HG02588 (cell line): ENCODE measurements around the gene PRUNE2.
"Not testable (repeated sequence)": the region's sequence is repeated elsewhere in the genome, so short reads cannot be mapped to it uniquely, and the experiment has no call there.

Experiments used
- ATAC-seq: cut with Tn5 transposase; IDR thresholded peaks from one replicate; pipeline ENCODE4 v1.9.1; 2021; ENCODE audit warnings: mild to moderate bottlenecking, moderate library complexity; ENCODE audit not compliant: unreplicated experiment

PRUNE2 gene

DNA sequence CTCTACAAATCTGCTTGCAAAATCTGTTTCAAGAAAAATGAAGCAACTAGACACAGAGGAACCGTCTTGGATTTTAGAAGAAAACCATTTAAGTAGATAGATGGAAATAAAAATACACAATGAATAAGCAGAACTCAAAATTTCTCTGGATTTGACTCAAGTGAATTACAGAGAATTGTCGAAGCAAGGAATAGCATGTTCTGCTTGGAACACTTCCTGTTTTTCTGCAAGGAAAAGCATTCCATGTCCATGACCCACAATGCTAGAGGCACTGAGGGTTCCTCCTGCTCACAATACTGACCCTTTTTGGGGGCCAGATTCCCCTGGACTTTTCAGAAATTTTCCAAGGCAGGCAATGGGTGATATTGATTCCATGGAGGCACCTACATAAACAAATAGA lies 29.8 kb downstream of the PRUNE2 start:
- no peak for ATAC-seq

DNA sequence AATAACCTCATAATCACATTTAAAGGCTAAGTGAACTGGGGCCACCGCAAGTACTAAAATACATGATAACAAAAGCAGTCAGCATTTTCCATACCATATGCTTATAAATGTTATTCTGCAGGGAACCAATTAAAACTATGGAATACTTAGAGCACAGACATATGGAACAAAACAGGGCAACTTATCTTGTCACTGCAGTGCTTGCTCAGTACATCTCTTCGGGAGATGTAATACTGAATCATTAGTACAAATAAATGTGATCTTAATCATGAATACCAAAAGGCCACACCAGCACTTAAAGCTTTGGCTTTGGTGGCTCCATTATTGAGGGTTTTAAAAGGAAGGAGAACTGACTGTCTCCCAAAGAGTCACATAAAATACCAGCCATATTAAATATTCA lies 32.1 kb downstream of the PRUNE2 start:
- no peak for ATAC-seq

DNA sequence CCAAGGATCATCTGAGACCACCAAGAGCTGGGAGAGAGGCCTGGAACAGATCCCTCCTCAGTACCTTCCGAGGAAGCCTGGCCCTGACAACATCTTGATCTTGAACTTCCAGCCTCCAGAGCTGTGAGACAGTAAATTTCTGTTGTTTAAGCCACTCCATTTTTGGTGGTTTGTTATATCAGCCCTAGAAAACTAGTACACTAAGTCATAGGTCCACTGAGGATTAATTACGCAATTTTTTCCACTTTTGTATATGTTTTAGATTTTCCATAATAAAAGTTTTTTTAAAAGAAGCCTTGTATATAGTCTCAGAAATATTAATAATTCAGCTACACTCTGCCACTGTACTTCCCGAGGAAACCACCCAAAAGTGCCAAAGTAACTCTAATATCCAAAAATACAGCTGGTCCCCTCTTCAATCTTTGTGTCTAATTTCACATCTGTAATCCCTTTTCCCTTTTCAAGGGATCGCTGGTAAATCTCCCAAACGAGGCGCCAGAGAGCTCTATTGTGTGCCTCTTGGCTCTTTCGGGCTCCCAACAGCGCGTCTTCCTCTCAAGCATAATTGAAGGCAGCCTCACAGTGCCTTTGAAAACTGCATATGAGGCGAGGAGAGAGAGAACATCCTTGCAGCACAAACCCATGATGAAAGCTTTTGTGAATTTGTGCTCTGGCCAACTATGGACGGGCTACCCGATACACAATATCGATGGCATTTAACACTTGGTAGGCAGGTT lies 32.7 kb downstream of the PRUNE2 start:
- no peak for ATAC-seq

DNA sequence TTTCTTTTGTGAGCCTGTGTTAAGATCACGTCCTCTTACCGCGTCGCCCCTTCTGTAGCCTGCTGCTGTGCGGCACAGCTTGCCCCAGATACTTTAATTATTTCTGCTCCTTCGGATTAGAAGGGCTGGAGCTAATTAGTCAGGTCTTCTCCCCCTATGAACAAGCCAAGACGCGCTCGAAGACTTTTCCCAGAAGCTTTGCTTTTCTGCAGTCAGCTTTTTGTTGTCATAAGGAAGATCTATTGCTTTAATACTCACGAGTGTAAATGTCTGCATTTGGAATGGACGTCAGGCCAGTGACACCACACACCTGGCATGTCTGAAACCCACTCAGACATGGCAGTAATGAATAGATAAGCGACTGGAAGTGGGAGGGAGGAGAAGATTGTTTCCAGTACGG lies 37.0 kb downstream of the PRUNE2 start:
- no peak for ATAC-seq

DNA sequence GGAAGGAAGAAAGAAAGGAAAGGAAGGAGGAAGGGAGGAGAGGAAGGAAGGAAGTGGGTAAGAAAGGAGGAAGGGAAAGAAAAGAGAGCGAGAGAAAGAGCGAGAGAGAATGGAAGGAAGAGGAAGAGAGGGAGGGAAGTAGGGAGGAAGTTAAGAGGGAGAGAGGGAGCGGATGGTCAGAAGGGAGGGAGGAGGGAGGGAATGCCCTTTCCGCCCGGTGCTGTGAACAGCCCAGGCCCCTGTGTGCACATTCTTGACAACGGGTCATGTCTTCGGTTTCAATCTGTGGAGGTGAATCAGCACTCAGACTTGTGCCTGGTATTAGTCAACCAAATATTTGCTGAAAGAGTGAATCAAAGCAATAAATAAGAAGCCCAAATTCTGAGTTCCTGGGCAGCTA lies 39.2 kb downstream of the PRUNE2 start:
- ATAC-seq = no peak

DNA sequence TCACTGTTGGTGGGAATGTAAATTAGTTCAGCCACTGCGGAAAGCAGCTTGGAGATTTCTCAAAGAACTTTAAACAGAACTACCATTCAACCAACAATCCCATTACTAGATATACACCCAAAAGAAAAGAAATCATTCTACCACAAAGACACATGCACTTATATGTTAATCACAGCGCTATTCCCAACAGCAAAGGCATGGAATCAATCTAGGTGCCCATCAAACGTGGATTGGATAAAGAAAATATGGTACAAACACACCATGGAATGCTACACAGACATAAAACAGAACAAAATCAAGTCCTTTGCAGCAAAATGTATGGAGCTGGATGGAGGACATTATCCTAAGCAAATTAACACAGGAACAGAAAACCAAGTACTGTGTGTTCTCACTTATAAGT lies 42.1 kb downstream of the PRUNE2 start:
- ATAC-seq = no peak

DNA sequence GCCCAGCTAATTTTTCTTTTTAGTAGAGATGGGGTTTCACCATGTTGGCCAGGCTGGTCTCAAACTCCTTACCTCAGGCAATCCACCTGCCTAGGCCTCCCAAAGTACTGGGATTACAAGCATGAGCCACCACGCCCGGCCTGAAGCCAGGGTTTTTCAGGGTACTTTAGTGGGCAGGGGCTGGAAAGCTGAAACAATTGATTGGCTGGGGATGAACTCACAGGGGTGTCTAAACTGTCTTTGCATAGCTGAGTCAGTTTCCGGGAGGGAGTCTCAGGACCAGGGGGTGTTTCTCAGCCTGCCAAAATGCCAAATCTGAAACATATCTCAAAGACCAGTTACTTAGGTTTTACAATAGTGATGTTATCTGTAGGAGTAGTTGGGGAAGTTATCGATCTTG lies 46.1 kb downstream of the PRUNE2 start:
- ATAC-seq = no peak

DNA sequence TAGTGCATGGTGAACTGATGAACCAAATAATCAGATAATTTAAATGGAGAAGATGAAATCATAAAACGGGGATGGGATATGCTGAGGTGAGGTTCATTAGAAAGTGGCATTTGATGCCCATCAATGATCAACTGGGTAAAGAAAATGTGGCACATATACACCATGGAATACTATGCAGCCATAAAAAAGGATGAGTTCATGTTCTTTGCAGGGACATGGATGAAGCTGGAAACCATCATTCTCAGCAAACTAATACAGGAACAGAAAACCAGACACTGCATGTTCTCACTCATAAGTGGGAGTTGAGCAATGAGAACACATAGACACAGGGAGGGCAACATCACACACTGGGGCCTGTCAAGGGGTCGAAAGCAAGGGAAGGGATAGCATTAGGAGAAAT lies 47.7 kb downstream of the PRUNE2 start:
- ATAC-seq = not testable (repeated sequence)

DNA sequence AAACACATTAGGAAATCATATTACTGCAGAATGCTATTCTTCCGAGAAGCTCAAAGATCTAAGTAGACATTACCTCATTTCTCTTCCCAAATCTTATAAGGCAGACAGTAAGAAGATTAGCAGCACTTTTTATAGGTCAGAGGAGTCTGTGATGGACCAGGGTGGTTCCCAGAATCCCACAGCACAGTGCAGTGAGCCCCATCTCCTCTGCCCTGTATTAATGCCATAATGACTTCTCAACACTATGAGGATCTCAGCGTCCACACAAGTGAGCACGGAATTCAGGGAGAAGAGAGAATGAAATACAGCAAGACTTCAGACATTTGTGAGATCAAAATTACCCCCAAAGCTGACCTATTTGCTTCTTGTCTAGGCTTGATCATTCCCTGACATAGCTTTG lies 49.9 kb downstream of the PRUNE2 start:
- no peak for ATAC-seq

DNA sequence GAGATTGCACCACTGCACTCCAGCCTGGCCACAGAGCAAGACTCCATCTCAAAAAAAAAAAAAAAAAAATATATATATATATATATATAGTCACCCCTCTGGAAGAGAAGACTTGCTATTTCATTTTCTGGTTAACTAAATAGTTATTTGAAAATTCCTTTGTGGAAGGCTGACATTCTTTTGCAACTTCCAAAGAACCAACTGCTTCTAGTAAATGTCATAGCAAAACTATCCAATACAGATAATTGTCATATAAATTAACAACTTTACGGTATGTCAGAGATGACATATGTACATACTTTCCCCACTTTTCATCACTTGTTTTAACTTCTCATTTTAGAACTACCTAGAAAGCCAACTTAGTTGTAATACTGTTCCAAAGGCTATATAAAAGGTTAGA lies 50.9 kb downstream of the PRUNE2 start:
- no peak for ATAC-seq

DNA sequence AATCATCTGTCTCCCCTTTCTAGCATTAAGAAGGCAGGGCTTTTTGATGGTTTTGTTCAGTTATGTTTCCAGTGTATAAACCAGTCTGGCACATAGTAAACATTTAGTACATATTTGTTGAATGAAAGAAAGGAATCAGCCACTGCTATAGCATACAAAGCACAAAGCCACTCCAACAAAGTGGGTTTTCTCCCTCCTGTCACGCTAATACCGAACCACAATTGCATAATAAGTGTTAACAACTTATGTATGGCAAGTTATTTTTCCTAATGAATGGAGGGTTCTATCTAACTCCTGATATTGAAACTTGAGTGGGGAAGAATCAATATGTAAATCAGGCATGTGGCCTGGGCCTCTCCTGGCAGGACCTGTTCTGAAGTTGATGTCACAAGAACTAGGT lies 53.9 kb downstream of the PRUNE2 start:
- no peak for ATAC-seq

DNA sequence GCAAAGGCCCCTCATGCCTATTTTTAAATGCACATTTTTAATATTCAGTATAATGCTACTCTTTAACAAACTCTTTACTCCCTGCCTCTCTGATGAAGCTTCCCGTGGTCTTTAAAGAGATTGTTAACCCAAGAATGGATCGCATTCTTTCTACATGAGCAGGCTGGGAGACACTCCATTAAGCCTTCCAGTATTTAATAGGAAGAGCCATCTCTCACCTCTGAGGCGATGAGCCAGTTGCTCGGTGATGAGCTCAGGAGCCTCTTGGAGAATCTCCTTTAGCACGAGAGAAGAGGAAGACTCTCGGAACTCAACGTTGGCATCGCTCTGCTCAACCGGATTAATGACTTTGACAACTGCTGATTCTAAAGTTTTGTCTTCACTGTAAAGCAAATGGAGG lies 59.6 kb downstream of the PRUNE2 start:
- ATAC-seq = no peak

DNA sequence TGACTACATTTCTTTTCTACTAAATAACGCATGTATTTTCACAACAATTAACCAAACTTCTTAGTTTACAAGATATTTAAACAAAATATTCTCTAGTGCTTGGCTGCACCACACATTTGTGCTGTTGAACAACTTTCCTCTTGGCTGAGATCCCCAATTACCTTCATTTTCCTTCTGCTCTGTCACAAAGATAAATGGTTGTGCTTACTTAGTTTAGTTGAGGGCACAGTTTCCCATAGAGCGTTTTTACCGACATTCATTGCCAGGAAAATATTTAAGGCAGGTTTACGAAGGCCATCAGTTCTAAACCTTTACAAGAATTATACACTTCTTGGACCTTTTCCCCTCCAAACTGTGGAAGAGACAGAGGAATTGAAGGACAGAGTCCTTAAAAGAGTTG lies 60.7 kb downstream of the PRUNE2 start:
- no peak for ATAC-seq

DNA sequence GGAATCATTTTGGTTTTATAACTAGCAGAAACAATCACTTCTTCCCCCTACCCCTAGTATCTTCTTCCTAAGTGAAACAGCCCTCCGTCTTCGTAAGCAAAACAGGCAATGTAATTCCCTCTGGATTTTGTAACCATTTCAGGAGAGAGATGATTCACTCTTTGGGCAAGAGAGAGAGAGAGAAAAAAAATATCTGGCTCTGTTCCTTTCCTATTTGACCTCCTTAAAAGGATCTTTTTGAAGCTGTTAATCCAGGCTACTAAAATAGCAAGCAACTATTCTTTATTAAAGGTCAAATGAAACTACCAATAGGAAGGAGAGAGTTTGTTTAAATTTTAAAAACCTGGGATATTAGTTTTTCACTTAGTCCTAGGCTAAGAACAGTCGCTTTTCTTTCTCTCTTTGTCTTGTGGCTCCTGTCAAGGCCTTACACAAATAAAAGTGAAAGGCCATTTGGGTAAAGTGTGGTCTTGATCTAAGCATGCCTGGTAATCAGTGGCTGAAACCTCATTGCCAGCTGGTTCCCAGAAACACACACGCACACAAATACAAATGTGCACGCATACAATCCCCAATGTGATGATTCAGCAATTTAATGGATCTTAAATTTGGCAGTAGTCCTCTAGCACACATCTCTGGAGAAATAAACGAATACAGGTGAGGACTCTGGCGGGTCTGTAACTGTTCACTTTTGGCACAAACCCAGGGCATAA lies 70.2 kb downstream of the PRUNE2 start:
- no peak for ATAC-seq

DNA sequence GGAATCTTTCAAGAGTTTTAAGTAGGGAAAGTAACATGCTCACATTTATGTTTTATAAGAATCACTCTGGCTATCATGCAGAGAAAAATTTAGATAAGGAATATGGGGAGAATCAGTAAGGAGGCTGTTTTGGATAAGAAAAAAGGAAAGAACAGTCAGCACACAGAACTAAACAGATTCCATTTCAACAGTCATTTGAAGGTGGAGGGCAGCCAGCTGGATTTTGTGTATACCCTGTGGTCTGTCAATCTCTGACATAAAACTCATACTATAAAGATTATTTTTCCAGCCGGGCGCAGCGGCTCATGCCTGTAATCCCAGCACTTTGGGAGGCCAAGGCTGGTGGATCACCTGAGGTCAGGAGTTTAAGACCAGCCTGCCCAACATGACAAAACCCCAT lies 77.5 kb downstream of the PRUNE2 start:
- no peak for ATAC-seq

DNA sequence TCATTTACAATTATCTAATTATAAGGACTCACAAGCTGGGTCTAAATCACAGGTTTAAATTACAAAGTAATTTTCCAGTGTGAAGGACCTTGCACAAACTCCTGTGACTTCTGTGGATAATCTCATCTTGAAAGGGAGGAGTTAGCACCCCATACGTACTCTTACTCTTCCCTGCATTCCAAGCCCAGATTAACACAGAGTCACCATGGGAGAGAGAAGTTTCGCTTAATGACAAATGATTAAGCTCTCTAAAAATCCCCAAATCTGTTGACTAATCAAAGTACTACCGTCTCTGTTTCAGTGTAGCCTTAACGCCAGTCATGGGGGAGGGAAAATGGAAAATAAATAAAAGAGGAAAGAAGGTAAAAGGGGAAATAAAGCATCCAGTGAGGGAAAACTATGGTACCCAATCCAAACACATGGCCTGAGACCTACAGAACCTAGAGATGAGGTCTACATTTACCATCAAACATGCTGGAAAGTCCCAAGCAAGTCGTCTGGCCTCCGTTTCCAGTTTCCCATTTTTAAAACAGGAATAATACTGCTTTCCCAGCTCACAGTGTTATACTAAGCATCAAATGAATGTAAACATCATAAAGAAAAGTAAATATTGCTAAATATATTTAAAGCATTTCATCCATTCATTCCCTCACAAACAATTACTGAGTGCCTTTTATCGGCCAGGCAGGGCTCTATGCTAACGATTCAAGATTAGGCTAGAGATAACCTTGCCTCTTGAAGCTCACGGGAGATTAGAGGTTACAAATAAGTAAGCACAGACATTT lies 78.4 kb downstream of the PRUNE2 start:
- ATAC-seq = no peak

DNA sequence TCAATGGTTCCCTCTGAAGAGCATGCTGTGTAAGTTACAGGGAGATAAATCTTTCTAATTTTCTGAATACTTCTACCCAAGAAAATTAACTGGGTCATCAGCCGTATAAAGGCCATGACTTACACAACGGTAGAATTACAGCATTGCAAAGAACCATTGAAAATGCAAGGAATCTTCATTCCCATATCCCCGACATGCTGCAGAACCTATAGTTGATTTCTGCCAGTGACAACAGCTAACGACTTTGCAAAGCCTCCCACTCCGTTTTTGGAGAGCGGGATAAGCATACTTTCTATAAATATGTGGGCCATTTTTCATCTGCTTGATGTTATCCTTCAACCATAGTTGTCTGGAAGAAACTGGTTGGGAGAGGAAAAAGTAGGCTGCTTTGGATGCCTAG lies 85.5 kb downstream of the PRUNE2 start:
- ATAC-seq = no peak

DNA sequence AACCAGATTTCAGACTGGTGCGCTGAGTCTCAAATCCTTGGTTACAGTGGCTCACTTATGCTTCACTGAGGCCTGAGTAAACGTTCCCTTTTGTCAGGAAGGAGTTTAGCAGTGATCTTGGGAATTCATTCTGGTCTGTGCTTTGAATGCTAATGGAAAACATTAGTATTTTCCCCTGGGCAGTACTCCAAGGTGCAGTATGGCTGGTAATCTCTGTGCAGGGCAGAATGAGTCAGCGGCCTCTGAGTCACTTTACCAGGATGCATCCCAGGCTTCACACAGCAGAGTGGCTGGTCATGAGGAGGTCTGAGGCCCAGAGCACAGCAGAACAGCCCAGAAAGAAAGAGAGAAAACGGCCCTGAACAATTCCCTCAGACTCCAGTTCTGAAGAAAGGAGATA lies 87.6 kb downstream of the PRUNE2 start:
- no peak for ATAC-seq

DNA sequence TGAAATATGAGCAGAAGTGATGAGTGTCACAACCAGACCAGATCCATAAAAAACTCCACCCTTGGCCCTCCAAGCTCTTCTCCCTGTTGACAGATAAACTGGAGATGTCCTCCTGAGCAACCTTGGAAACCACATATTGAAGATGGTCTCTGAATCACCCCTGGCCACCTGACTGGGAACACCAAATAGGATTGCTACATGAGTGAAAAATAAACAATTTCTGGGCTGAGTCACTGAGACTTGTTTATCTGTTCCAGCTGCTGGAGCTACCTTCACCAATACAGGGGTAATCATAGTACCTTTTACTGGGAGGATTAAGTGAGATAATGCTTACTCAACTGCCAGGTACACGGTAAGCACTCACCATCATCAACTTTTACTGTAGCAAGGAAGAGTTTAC lies 88.4 kb downstream of the PRUNE2 start:
- ATAC-seq = no peak

DNA sequence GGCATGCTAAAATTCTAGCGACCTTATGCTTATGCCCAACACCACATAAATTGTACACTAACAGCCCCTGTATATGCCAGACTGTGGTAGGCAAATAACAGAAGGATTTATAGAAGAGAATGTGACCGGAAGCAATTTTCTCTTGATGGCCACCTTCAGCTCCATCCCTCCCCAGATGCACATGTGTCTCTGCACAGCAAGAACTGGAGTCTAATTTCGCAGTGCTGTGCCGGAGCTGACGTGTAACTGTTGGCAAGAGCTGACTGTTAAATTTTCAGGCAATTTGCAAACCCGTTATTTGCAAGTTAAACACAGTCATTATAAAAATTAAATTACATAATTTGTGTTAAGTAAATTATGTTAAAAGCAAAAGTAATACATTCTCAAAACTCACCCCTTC lies 93.3 kb downstream of the PRUNE2 start:
- ATAC-seq = no peak

DNA sequence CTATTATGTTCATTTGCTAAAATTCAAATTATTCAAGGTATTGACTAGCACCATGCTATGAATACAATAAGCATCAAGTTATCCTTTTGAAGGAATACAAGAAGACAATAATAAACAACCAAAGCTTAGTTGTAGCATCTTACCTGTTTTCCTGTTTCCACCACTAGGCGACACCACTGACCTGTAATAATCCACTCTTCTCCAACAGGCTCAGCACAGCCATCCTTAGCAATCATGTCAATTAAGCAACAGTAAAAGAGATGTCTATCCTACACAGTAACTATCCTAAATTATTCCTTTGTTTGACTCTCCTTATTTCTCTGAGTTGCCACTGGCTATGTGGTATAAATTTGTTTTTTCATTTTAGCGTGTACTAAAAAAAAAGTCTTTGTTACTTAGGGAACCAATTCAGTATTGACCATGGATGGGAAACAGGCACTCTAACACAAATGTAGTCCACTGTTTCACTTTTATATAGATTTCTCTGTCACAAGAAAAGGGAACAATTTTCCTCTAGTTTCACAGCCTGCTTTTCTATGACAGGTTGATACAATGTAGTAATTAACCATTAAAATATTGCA lies 95.4 kb downstream of the PRUNE2 start:
- ATAC-seq = no peak

DNA sequence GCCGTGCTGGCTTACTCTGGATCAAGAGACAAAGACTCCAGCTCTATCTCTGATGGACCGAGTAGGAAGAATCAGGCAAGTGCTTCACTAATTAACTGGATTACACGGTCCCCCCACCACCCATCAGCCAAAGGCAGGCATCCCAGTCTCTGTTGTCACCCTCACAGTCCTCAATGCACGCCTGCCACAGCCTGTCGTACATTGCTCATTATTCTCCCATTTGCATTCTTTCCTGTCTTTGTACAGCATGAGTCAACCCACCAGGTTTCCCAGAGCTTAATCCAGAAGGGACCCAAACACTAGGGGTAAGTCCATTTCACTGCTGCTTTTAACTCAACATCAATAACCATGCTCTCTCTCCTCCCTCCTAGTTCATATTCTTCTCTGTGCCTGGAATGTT lies 97.3 kb downstream of the PRUNE2 start:
- ATAC-seq = no peak
